HG02884 (cell line): Measurements from ENCODE around the gene SLC44A3.

ENCODE experiments used
- ATAC-seq: cut with Tn5 transposase; IDR thresholded peaks from one replicate; pipeline ENCODE4 v1.9.1; 2021; ENCODE audit warnings: mild to moderate bottlenecking, moderate library complexity; ENCODE audit not compliant: unreplicated experiment

Gene SLC44A3

DNA sequence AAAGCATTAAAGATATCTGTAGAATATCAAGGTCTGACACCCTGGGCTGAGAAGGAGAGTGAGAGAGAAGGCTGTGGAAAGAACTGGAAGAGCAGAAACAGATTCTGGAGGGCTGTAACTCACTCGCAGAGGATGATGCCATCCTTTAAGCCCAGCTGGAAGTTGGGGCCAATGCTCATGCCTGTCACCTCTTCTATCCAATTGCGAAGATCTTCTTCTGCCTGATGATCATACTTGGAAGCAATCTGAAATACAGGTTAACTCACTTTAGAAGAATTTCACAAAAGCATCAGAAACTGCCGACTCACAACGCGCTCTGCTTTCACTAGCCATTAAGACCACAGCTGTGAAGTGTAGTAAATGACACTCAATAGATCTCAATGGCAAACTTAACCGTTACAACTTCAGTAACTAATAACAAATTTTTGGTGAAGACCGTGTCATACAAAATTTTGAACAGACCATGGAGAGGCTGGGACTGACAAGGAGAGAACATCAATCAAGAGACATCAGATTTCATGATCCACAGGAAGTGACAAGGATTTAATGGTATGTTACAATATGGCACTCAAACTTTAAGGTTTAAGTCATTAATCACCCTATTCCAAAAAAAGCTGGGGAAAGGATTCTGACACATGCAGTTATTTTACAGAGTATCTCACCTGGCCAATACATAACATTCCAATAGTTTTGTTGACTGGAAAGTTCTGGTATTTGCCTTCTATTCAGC is 83.3 kb downstream of the SLC44A3 start:
- ATAC-seq: no peak

DNA sequence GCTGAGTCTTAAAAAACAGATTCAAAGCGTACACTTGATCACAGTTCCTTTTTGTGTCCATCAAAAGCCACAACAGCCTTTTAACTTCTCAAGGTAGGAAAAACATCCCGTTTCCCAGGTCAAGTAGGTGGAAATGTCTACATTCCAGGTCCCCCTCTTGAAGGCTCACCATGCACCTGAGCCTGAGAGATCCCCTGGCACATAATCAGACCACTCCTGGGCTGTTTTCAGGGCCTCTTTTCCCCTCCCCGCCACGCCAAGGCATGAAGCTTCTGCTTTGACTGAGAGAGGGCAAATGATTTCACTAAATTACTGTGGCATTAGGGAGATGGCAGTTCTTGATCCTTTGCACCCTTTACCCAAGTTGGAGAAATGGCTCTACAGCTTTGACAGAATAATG is 85.0 kb downstream of the SLC44A3 start:
- ATAC-seq: no peak

DNA sequence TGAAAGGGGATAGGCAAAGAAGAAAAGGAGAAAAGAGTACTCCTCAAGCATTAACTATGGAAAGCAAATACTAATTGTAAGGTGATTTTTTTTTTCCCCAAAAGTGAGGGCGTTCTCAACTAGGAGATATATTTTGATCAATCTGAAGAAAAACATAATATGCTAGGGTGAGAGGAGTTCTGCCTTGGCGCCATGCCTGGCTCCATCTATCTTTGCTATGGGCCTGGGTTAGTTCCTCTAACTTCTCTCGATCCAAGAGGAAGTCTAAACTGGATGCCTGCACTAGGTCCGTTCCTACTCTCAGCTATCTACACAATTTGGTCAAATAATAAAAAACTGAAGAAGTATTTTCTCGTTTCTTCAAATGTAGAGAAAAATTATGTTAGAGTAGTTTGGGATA is 86.2 kb downstream of the SLC44A3 start:
- no peak for ATAC-seq

DNA sequence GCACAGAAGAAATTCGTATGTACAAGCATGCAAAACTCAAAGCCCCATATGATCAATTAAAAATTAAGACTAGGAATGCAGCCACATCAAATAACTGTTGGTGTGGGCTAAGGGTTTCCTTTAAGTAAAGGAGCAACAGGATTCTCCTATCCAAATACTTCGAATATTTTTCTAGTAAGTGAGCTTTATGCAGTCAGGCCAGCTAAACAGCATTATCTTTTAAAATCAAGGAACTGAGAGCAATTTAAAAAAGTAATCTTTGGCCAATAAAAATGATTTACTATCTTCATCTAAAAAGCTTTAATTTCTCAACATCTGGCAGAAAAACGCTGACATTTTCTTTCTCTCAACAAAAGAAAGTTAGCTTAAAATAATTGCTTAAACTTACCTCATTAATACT is 87.0 kb downstream of the SLC44A3 start:
- no peak for ATAC-seq

DNA sequence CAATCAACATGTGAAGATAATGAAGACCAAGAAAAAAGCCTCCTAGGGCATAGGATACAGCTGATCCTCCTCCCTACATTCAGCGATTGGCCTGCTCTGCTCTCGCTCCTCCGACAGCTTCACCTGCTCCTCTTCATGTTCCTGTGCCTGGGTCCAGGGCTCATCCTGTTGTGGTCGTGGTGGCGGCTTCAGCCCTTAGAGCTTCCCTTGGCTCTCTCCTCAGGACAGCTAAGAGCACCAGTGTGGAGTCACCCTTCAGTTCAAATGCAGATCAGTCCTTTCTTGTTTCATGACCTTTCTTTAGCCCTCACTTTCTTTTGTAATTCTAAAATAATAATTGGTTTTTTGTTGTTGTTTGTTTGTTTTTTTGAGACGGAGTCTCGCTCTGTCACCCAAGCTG is 88.0 kb downstream of the SLC44A3 start:
- no peak for ATAC-seq

DNA sequence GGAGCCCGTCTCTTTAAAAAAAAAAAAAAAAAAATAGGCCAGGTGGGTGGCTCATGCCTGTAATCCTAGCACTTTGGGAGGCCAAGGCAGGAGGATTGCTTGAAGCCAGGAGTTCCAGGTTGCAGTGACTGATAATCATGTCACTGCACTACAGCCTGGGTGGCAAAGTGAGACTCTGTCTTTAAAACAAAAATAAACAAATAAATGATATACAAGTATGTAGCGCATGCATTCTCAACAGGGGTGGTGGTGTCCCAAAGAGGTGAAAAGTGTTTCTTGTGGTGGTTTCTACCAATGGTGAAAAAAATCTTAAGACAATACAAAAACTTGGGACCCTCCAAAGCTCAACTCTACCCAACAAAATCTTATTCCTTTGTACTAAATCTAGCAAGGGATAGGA is 88.8 kb downstream of the SLC44A3 start:
- ATAC-seq: no peak

DNA sequence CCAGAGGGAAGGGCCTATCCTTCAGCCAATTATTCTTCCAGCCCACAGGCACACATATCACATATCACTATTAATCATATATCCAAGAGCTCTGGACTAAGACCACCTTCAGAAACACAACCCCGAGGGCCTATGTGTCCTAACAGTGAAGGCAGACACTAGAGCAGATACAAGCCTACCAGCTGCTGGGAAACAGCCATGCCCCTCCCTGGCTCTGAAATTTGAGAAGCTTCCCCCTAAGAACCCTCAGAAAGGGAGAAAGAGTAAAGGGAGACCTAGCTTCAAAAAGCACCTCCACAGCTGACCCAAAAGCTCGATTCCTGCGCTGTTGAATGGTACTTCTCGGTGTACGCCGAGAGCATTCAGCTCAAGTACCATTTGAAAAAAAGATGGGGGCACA is 89.3 kb downstream of the SLC44A3 start:
- no peak for ATAC-seq

DNA sequence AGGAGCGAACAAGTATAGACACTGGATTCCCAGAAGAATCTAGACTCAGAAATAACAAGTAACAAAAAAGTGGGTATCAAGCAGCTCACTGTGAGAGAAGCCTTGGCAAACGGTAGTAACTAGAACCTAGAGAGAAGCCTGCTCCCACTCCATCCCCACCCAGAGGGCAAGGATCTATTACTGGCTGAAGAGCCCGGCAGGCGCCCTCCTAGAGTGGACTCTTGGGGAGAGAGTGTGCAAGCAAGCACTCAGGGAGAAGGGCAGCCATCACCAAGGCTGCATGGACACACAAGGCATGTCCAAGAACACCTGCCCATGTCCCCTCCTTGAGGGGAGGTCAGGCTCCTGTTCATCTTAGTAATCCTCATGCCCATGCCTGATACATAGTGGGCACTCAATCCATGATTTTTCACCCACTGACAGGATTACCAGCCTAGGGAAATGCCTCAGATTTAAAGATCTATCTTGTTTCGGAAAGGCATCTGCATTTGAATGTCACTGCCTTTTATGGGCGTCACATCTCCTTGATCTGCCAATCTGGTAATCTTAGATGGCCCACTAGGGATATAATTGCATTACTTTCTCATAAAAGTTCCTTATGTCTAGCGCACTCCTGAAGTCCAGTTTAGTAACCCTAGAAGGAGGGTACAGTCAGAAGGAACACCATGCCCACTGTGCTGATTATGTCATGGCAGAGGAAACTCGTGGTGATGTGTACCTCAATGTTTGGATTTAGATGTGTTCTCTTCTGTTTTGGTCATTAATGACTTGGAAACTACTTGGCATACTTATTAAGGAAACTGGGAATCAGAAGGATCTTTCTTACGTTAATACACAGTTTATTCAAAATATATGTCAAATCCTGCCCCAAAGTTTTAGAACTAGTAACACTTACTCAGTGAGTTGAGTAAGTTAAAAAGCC is 92.4 kb downstream of the SLC44A3 start:
- ATAC-seq: no peak

DNA sequence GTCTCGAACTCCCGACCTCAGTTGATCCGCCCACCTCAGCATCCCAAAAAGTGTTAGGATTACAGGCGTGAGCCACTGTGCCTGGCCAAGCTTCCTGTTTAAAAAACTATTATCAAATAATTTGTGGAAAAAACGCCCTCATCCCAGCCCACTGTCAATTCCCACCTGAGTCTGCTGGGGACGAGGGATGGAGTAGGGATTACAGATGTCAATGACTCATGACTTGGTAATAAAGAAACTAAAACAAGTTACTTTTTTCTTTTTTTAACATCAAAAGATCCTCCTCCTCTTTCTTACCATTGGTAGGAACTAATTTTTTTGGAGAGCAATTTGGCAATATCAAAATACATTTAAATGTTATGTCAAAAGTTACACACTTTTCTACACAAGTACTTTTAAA is 97.1 kb downstream of the SLC44A3 start:
- no peak for ATAC-seq

DNA sequence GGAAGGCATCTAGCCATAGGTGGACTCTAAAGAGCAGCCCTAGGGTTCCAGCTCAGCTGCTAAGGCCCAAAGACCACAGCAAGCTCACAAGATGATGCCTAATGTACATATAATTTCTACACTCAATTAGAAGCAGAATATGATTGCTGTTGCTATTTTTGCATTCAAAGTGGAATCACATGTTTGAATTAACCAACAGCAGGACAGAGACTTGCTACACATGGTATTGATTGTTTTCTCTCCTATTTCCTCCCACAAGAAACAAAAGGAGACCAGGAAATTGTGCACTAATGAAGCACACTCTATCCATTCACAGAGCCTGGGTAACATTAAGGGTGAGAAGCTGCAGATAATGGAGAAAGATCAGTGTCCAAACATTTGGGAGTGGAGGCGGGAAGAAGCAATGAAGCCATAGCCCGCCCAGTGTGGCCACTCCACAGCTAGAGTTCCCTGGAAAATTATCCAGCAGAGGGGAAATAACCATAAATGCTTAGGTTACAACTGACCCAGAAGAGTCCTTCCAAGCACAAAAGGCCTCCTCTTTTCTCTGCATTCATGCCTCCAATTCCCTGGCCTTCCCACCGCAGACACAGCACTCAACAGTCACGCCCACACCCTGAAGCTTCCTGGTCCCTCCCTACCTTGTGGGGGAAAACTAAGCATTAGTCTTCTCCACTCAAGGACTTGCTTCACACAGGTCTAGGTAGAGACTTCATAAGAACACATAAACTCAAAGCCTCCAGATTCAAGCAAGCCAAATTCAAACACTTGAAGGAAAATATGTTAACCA is 99.3 kb downstream of the SLC44A3 start:
- ATAC-seq: no peak

DNA sequence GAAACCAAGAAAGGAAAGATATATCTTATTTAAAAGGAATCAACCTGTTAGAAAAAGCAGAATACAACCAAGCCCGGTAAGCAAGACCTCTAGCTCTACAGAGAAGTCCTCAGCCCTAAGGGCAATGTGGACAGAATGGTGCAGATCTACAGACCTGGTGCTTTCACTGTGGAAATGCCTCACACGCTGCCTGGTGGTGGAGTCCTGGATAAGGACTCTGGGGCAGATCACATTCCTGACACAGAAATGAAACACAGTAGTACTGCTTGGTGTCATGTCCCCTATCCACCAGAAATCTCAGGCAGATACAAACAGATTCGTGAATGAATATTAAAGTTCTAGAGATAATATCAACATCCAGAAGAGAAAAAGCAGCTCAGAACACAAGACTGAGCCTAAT is 99.9 kb downstream of the SLC44A3 start:
- no peak for ATAC-seq

DNA sequence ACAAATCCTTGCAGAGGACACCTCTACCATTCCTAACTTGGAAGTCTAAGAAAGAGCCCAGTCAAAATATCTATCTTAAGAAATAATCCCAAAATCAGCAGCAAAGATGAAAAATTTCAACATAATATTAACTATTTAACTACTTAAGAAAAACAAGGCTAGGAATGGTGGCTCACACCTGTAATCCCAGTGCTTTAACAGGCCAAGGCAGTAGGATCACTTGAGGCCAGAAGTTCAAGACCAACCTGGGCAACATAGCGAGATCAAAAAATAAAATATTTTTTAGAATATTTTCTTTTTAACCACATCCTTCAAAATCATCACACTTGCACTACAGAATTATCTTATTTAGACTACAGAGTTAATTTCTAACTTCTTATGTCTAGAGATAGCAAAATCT is 101.8 kb downstream of the SLC44A3 start:
- ATAC-seq: no peak

DNA sequence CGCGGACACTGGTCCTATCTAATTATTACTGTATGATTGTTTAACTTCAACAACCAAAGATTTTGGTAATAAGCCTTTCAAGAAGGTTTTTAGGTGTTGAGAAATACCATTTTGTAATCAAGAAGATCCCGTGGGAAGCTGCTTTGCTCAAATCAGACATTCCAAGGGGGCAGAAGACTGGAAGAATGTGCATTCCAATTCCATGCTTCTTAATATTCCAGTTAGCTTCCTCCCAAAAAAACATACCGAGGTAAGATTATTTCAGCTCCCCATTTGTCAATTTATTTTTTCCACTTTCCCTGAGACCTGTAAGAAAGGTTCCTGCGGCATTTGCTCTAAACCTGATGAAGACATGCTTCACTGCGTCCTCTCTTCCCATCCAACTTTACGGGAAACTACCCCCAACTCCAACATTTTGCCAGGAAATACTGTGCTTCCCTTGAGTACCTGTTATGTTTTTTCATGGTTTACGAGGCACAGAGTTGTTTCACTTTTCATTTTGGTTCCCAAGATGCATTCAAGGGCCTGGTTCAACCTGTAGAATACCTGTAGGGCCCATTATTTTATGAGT is 102.7 kb downstream of the SLC44A3 start:
- no peak for ATAC-seq

DNA sequence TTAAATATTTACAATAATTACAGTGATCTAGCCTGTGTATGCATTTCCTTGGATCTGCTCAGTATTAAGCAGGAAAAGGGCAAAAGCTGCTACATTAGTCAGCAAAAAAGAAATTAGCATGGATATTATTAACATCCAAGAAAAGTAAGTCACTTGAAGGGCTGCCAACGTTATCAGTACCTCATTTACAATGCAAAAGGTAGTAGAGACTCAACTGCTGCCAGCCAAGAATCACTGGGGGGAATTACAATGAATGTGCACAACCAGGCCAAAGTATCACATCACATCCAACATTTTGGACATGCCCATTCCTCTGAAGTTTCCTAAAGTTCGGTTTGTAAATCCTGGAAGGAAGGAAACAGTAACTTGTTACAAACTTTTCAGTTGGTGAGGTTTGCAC is 104.8 kb downstream of the SLC44A3 start:
- ATAC-seq: no peak

DNA sequence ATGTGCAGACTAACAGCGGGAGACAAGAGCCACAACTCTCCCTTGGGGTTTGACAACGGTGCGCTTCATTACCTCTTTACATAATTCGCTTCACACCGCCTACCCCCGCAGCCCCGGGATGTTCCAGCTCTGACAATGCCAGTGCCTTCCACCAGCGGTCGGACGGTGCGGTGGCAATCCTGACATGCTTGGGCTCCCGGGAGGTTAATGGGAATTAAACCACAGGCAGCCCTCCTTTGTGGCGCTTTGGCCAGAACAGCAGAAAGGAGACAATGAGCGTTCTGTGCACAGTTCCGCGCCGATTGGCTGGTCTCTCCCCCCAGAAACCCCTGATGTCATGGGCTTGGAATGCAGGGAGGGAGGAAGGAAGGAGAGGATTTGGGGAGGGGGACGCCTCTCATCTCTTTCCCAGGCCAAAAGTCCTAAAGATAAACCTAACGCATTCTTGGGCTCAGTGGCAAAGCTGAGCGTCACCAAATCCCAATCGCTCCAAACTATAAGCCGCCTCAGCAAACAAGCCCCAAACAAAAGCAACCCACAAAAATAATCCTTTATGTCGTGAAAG is 105.5 kb downstream of the SLC44A3 start:
- ATAC-seq: no peak

DNA sequence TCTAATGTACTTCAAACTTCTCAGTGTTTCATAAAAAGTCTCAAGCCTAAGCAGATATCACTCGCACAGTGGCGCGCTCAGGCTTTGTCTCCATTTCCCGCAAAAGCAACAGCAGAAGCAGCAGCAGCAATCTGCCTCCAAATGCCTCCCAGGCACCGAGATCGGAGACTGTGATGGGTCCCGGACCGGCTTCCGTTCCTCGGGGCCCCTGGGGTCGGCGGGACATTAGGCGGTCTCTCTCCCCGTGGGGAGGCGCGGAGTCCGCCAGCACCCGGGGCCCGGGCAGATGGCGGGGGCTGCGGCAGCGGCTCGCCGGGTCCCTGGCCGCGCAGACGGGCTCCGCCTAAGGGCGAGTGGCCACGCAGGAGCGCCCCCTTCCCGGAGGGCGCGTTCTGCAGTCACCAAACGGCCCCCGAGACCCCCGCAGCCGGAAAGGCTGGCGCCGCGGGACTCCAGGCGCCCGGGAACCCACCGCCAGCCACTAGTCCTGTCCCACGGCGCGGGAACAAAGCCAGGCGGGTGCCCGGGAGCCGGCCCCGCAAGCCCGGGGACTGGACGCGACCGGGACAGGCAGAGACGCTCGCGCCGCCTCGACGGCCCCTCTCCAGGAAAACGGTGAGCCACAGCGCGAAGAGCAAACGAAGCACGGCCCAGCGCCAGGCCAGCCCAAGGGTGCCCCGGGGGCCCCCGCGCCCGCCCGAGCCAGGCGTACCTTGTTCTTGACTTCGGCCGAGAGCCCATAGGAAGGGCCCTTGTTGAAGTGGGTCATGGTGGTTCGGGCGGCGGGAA is 106.2 kb downstream of the SLC44A3 start:
- ATAC-seq: peak; percentile 19

DNA sequence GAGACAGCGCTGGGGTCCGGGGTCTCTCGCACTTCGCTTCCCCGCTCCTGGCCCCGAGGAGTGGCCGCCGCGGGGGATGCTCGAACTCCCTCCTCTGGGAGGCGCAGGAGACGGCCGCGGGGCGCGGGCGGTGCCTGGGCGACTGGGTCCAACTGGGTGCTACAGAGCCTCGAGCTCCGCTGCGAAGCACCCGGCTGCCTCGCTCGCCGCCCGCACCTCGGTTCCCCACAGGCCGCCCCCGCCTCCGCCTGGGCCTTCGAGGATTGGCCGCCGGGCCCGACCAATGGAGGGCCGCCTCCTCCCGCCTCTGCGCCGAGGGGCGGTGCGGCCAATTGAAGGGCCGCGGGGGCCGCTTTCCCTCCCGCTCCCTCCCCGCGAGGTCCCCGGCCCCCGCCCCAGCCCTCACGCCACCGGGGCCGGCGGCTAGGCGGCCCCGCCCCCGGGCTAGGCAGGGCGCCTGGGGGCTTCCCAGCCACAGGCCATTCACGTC is 106.8 kb downstream of the SLC44A3 start, which contains the start of gene CNN3:
Gene CNN3 (minus strand): TSS at position 196 of the 490 bp plus-strand sequence. CDS start 216 bp downstream, outside the sequence.
- ATAC-seq: peak; percentile 82

DNA sequence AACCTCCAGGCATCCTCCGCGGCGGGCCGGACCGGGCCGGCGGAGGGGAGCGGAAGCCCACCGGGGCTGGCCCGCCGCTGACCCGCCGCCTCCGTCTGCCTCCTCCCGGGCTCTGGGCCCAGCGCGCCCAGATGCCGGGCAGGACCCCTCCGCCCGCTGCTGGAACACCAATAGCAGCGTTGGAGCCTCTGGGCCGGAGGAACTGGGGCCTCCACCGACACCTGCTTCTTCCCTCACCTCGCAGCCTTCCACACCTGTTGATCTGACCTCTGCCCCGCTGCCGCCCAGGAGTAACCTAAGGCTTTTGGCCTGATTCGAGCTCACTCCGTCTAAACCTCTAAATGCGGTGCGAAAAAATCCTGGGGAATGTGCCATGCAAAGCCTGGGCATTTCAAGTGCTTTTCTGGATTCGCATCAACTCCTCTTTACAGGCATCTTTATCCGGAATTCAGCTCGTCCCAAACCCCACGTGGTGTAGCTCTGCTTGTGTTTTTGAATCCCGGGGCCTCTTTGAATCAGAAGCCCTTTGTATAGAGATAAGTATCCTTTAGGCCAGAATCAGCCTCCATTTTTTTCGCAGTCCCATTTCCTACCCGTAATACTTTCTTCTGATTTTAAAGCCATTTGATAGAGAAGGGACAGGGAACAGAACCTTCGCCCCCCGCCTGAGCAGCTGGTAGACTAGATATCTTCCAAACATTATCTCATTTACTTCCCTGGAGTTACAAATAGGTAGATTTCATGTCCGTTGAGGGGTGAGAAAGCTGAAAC is 107.4 kb downstream of the SLC44A3 start:
- no peak for ATAC-seq
